Tibial nerve (tissue), 4 donors: Measurements from ENCODE around the gene PSMD8. TPM values are rescaled to one million over a fixed set of nuclear protein-coding genes. Genes with fewer than 3 reads are reported as not detected.

Experiments
- DNase-seq, 2 donors: peaks; one replicate each; pipeline ENCODE4 v3.0.0-alpha.2; 2019; ENCODE audit warnings: low spot score in 2 of 2
- H3K27ac ChIP-seq, 4 donors: fragments of 200-600 bp; sonication (generic) in 3 of 4; one replicate each; pipeline ENCODE4 v1.5.1; 2017 to 2019; ENCODE audit warnings: mild to moderate bottlenecking in 1 of 4
- H3K27me3 ChIP-seq, 2 donors: fragments of 200-600 bp; sonication (generic) in 1 of 2; one replicate each; pipeline versions ENCODE4 v1.5.1 to v1.6.0; 2017 to 2019
- H3K36me3 ChIP-seq, 3 donors: fragments of 200-600 bp; sonication (generic); one replicate each; pipeline ENCODE4 v1.5.1; 2018 to 2019
- H3K4me1 ChIP-seq, 4 donors: fragments of 200-600 bp; sonication (generic) in 3 of 4; one replicate each; pipeline ENCODE4 v1.5.1; 2017 to 2019
- H3K4me3 ChIP-seq, 4 donors: fragments of 200-600 bp; sonication (generic) in 3 of 4; one replicate each; pipeline ENCODE4 v1.5.1; 2017 to 2019; ENCODE audit warnings: mild to moderate bottlenecking in 1 of 4, moderate library complexity in 1 of 4
- H3K9me3 ChIP-seq, 4 donors: fragments of 200-600 bp; sonication (generic) in 3 of 4; one replicate each; pipeline ENCODE4 v1.5.1; 2017 to 2019
- EP300 ChIP-seq, 2 donors: sonication (generic); formaldehyde crosslinking; IDR thresholded peaks; one replicate each; pipeline ENCODE4 v1.6.1; 2017; ENCODE audit warnings: antibody characterized with exemption in 2 of 2, mild to moderate bottlenecking in 1 of 2
- POLR2A ChIP-seq, 2 donors: fragments of 450-650 bp; IDR thresholded peaks; one replicate each; pipeline ENCODE4 v1.6.1; 2017; ENCODE audit warnings: antibody characterized with exemption in 2 of 2, mild to moderate bottlenecking in 2 of 2, moderate library complexity in 2 of 2
- WGBS, 2 donors: methylation state at CpG; one replicate each; pipeline ENCODE4 v1.1.5; 2018; 5-methylcytosine and 5-hydroxymethylcytosine counted together
- total RNA-seq, 4 donors: library from RNA; depleted of rRNA; stranded (reverse); fragments of >200 nt; gene quantifications; one replicate each; pipeline ENCODE4 v1.1.0, GENCODE V29; 2016
- TF ChIP-seq, protein P1 (sequence below), 5 experiments: fragments of 200-600 bp in 3 of 5; fragments of 450-650 bp in 2 of 5; sonication (generic) in 3 of 5; IDR thresholded peaks; one replicate each; pipeline ENCODE4 v1.5.1; 2016 to 2019; ENCODE audit warnings: antibody characterized with exemption in 5 of 5, mild to moderate bottlenecking in 3 of 5, moderate library complexity in 2 of 5

The PSMD8 gene
- total RNA-seq, 4 donors from 2014 or later: 124 to 192 (median 174) TPM

DNA sequence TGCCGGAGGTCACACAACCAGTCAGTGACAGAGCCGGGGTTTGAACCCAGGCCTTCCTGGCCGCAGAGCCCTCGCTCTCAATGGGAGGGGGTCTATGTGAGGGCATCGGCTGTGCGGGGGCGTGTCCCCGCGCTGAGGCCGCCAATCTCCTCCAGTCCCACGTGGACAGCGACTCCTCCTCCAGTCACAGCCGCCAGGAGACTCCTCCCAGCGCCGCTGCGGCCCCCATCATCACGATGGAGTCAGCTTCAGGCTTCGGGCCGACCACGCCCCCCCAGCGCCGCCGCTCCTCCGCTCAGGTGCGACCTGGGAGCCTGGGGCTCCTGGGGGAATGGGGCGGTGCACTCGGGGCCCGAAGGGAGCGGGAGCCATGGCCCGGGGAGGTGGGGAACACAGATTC is 20.1 kb downstream of the PSMD8 start:
- H3K9me3 ChIP-seq: no peaks in the 10 kb centered on the region
- no peak overlapping the region for H3K4me3 ChIP-seq
- TF ChIP-seq, protein P1, sequence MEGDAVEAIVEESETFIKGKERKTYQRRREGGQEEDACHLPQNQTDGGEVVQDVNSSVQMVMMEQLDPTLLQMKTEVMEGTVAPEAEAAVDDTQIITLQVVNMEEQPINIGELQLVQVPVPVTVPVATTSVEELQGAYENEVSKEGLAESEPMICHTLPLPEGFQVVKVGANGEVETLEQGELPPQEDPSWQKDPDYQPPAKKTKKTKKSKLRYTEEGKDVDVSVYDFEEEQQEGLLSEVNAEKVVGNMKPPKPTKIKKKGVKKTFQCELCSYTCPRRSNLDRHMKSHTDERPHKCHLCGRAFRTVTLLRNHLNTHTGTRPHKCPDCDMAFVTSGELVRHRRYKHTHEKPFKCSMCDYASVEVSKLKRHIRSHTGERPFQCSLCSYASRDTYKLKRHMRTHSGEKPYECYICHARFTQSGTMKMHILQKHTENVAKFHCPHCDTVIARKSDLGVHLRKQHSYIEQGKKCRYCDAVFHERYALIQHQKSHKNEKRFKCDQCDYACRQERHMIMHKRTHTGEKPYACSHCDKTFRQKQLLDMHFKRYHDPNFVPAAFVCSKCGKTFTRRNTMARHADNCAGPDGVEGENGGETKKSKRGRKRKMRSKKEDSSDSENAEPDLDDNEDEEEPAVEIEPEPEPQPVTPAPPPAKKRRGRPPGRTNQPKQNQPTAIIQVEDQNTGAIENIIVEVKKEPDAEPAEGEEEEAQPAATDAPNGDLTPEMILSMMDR (IDR thresholded peaks at IDR 0.05): no peak
- TF ChIP-seq POLR2A (IDR thresholded peaks at IDR 0.05) (no peak), EP300 (IDR thresholded peaks at IDR 0.05) (no peak)
- 5 to 8% methylated on average over 19 to 24 of the region's 30 CpGs for WGBS, 2 donors
- no peak overlapping the region for H3K27ac ChIP-seq
- peaks cover 0 to 6% (median 0%) of the 10 kb centered on the region in 3 donors for H3K36me3 ChIP-seq
- DNase-seq: no peak
- peaks cover 0 to 15% (median 0%) of the 10 kb centered on the region in 4 donors for H3K4me1 ChIP-seq
- H3K27me3 ChIP-seq: peaks cover 0 to 49% of the 10 kb centered on the region in 2 donors

DNA sequence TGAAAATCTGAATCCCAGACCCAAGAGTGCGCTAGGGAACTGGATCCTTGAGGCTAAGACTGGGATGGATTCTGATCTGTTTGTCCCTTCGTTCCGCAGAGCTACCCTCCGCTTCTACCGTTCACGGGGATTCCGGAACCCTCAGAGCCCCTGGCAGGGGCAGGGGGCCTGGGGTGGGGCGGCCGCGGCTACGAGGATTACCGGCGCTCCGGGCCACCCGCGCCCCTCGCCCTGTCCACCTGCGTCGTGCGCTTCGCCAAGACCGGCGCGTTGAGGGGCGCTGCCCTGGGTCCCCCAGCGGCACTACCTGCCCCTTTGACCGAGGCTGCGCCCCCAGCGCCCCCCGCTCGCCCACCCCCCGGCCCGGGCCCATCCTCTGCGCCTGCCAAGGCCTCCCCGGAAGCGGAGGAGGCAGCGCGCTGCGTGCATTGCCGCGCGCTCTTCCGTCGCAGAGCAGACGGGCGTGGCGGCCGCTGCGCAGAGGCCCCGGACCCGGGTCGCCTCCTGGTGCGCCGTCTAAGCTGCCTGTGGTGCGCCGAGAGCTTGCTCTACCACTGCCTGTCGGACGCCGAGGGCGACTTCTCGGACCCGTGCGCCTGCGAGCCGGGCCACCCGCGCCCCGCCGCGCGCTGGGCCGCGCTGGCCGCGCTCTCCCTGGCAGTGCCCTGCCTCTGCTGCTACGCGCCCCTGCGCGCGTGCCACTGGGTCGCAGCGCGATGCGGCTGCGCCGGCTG is 21.2 kb downstream of the PSMD8 start:
- Histone ChIP-seq H3K27ac (no peak overlapping the region), H3K27me3 (peaks cover 0 to 60% of the 10 kb centered on the region in 2 donors), H3K9me3 (no peaks in the 10 kb centered on the region), H3K36me3 (peaks cover 0 to 6% (median 0%) of the 10 kb centered on the region in 3 donors), H3K4me1 (peaks cover 0 to 8% (median 0%) of the 10 kb centered on the region in 4 donors), H3K4me3 (peak overlapping the region in 2 of 4 donors; percentile 4 to 27)
- 9 to 13% methylated on average over 20 to 31 of the region's 86 CpGs for WGBS, 2 donors
- no peak for TF ChIP-seq POLR2A (IDR thresholded peaks at IDR 0.05)
- TF ChIP-seq EP300 (IDR thresholded peaks at IDR 0.05): no peak
- TF ChIP-seq, protein P1 (IDR thresholded peaks at IDR 0.05): no peak
- DNase-seq: no peak

DNA sequence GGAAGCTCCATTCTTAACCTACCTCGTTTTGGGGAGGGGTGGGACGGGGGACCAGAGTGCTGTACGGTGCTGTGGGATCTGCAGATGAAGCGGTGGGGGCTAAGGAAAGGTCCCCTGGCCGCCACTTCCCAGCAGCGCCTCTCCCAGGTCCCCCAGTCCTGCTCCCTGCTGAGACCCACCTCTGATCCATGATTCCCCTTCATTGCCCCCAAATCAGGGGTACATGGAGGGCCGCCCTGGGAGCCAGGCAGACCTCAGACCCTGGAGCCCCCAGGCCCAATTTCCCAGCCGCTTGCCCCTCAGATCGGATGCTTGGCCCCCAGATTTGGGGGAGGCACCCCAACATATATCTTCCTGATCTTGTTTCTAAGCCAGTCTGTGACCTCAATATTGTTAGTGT is 24.7 kb downstream of the PSMD8 start:
- no peak overlapping the region for H3K27ac ChIP-seq
- H3K36me3 ChIP-seq: peaks cover 0 to 6% (median 0%) of the 10 kb centered on the region in 3 donors
- H3K27me3 ChIP-seq: peaks cover 0 to 77% of the 10 kb centered on the region in 2 donors
- DNase-seq: no peak
- no peaks in the 10 kb centered on the region for H3K9me3 ChIP-seq
- H3K4me1 ChIP-seq: peaks cover 0 to 19% (median 3%) of the 10 kb centered on the region in 4 donors
- no peak overlapping the region for H3K4me3 ChIP-seq
- no peak for TF ChIP-seq POLR2A (IDR thresholded peaks at IDR 0.05)
- WGBS, 2 donors: 38 to 47% methylated on average over 9 of the region's 9 CpGs

DNA sequence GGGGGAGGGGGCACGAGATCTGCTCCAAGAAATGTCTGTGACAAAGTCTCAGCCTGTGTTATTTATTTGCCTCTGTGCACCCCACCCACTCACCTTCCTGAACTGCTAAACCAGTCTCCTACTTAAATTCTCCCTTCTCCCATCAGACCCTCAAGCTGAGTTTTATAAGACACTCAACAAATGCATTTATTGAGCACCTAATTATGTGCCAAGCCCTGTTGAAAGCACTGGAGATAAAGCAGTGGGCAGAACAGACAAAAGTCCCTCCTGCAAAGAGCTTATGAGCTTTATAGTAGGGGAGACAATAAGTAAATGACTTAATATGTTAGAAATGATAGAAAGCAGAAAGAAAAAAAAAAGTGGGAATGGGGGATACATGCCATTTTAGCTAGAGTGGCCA is 25.2 kb downstream of the PSMD8 start:
- Histone ChIP-seq H3K27me3 (peaks cover 0 to 73% of the 10 kb centered on the region in 2 donors), H3K4me3 (no peak overlapping the region), H3K27ac (no peak overlapping the region), H3K4me1 (peaks cover 0 to 22% (median 6%) of the 10 kb centered on the region in 4 donors), H3K36me3 (peaks cover 0 to 6% (median 0%) of the 10 kb centered on the region in 3 donors), H3K9me3 (no peaks in the 10 kb centered on the region)
- WGBS, 2 donors: 59 to 67% methylated on average over 1 of the region's 1 CpG
- TF ChIP-seq EP300 (IDR thresholded peaks at IDR 0.05) (no peak), POLR2A (IDR thresholded peaks at IDR 0.05) (no peak)
- TF ChIP-seq, protein P1 (IDR thresholded peaks at IDR 0.05): no peak
- no peak for DNase-seq

DNA sequence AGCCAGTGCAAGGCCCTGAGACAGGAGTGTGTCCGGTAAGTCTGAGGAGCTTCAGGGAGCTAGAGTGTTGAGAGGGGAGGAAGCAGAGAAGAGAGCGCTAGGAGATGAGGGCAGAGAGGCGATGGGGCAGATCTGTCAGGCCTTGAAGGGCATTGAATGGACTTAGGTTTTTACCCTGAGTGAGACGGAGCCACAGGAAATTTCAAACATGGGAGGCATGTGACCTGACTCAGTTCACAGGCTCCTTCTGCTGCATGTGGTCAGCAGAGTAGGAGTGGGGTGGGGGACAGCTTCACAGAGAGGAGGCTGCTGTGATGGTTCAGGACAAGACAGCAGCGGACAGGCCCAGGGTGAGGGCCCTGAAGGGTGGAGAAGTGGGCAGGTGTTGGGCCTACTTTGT is 26.0 kb downstream of the PSMD8 start:
- no peak overlapping the region for H3K27ac ChIP-seq
- TF ChIP-seq POLR2A (IDR thresholded peaks at IDR 0.05) (no peak), EP300 (IDR thresholded peaks at IDR 0.05) (no peak)
- TF ChIP-seq, protein P1 (IDR thresholded peaks at IDR 0.05): no peak
- no peak overlapping the region for H3K4me3 ChIP-seq
- H3K27me3 ChIP-seq: peaks cover 0 to 64% of the 10 kb centered on the region in 2 donors
- DNase-seq: no peak
- 61 to 64% methylated on average over 5 of the region's 5 CpGs for WGBS, 2 donors
- H3K36me3 ChIP-seq: peaks cover 0 to 13% (median 0%) of the 10 kb centered on the region in 3 donors
- H3K4me1 ChIP-seq: peaks cover 0 to 24% (median 6%) of the 10 kb centered on the region in 4 donors
- H3K9me3 ChIP-seq: no peaks in the 10 kb centered on the region
